ENCODE results near the gene TCF21. TPM values are rescaled to one million over a fixed set of nuclear protein-coding genes. Genes with fewer than 3 reads are reported as not detected.

TCF21 gene
- total RNA-seq, 4 donors from 2014 or later: 0.17 to 0.49 (median 0.31) TPM

- TF ChIP-seq CTCF (IDR thresholded peaks at IDR 0.05; ENCODE audit: low read depth): no peak
Measured at GRCh38 chr6:133916650-133917151, 27.8 kb downstream of the TCF21 start.

GRCh38 chr6:133917781-133918180 is 28.9 kb downstream of the TCF21 start:
- no peak for TF ChIP-seq CTCF (IDR thresholded peaks at IDR 0.05; ENCODE audit: low read depth)

GRCh38 chr6:133918208-133918930 is 29.5 kb downstream of the TCF21 start:
- no peak for TF ChIP-seq CTCF (IDR thresholded peaks at IDR 0.05; ENCODE audit: low read depth)

- TF ChIP-seq CTCF (IDR thresholded peaks at IDR 0.05; ENCODE audit: low read depth): no peak
Measured at GRCh38 chr6:133919362-133919761, 30.4 kb downstream of the TCF21 start.

GRCh38 chr6:133921249-133921859 is 32.4 kb downstream of the TCF21 start:
- TF ChIP-seq CTCF (IDR thresholded peaks at IDR 0.05; ENCODE audit: low read depth): no peak

GRCh38 chr6:133923938-133924593 is 35.2 kb downstream of the TCF21 start:
- TF ChIP-seq CTCF (IDR thresholded peaks at IDR 0.05; ENCODE audit: low read depth): no peak

GRCh38 chr6:133937909-133938308 is 49.0 kb downstream of the TCF21 start:
- no peak for TF ChIP-seq CTCF (IDR thresholded peaks at IDR 0.05; ENCODE audit: low read depth)
